ENCODE measurements around the gene TRMT61A. TPM values are rescaled to one million over a fixed set of nuclear protein-coding genes. Genes with fewer than 3 reads are reported as not detected.

The TRMT61A gene
- total and polyA plus RNA-seq, 2 of the 13 experiments (the other 11 are each of a cell fraction or from before 2014, with no cell fraction given): 6.5 to 13.6 TPM

DNA sequence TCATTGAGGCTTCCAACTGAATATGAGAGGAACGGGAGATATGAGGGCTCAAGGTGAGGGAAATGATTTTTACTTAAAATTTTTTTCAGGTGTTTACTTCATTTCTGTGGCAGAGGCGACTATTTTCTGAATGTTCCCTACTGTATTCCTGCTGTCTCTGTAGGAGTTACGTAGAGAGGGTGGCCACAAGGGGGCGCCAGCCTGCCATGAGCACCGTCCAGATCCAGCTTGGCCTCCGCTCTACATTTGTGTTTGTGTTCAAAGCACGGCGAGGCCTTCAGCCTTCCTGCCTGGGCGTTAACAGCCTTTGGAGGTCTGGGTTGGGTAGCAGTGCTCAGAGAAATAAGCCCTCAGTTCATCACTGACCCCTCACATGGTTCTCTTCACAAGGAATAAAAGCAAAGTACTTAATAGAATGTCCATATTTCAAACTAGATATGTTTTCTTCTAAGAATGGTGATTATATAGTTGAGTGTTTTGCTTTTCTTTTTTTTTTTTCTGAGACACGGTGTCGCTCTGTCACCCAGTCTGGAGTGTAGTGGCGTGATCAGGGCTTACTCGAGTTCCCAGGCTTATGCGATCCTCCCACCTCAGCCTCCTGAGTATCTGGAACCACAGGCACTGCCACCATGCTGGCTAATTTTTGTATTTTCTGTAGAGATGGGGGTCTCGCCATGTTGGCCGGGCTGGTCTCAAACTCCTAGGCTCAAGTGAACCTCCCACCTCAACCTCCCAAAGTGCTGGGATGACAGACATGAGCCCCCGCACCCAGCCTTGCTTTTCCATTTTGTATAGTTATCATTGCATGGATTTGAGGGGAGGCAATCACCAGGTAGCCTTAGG, 28.6 kb upstream of the TRMT61A start (continued):
- TF ChIP-seq, protein P1, sequence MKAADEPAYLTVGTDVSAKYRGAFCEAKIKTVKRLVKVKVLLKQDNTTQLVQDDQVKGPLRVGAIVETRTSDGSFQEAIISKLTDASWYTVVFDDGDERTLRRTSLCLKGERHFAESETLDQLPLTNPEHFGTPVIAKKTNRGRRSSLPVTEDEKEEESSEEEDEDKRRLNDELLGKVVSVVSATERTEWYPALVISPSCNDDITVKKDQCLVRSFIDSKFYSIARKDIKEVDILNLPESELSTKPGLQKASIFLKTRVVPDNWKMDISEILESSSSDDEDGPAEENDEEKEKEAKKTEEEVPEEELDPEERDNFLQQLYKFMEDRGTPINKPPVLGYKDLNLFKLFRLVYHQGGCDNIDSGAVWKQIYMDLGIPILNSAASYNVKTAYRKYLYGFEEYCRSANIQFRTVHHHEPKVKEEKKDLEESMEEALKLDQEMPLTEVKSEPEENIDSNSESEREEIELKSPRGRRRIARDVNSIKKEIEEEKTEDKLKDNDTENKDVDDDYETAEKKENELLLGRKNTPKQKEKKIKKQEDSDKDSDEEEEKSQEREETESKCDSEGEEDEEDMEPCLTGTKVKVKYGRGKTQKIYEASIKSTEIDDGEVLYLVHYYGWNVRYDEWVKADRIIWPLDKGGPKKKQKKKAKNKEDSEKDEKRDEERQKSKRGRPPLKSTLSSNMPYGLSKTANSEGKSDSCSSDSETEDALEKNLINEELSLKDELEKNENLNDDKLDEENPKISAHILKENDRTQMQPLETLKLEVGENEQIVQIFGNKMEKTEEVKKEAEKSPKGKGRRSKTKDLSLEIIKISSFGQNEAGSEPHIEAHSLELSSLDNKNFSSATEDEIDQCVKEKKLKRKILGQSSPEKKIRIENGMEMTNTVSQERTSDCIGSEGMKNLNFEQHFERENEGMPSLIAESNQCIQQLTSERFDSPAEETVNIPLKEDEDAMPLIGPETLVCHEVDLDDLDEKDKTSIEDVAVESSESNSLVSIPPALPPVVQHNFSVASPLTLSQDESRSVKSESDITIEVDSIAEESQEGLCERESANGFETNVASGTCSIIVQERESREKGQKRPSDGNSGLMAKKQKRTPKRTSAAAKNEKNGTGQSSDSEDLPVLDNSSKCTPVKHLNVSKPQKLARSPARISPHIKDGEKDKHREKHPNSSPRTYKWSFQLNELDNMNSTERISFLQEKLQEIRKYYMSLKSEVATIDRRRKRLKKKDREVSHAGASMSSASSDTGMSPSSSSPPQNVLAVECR (CRISPR knock-in tag; IDR thresholded peaks at IDR 0.05; ENCODE audit: borderline replicate concordance): no peak; the same call in 1 of the 2 replicates
- TF ChIP-seq NCOA2 (CRISPR knock-in tag; IDR thresholded peaks at IDR 0.05) (no peak), TBL1XR1 (IDR thresholded peaks at IDR 0.05; ENCODE audit: borderline replicate concordance, low read length, partially characterized antibody) (no peak), ZNF333 (CRISPR knock-in tag; IDR thresholded peaks at IDR 0.05; ENCODE audit: borderline replicate concordance) (no peak), ZNF326 (CRISPR knock-in tag; IDR thresholded peaks at IDR 0.05; ENCODE audit: borderline replicate concordance) (no peak), ZNF296 (CRISPR knock-in tag; conservative IDR thresholded peaks at IDR 0.05) (no peak), HNRNPL (IDR thresholded peaks at IDR 0.05; ENCODE audit: low read depth, low read length) (no peak), MED13 (CRISPR knock-in tag; IDR thresholded peaks at IDR 0.05) (no peak), NR2F2 (IDR thresholded peaks at IDR 0.05; ENCODE audit: borderline replicate concordance, low read depth) (no peak), ELF1 (CRISPR knock-in tag; IDR thresholded peaks at IDR 0.05) (no peak), GABPA (IDR thresholded peaks at IDR 0.05; ENCODE audit: low read depth, low read length) (no peak), GABPA (CRISPR knock-in tag; IDR thresholded peaks at IDR 0.05; ENCODE audit: low read depth) (no peak), KAT2B (IDR thresholded peaks at IDR 0.05; ENCODE audit: borderline replicate concordance, low read depth, low read length) (no peak), ZNF260 (CRISPR knock-in tag; IDR thresholded peaks at IDR 0.05; ENCODE audit: borderline replicate concordance, low read depth) (no peak), SRY (CRISPR knock-in tag; IDR thresholded peaks at IDR 0.05) (no peak), DPF2 (CRISPR knock-in tag; IDR thresholded peaks at IDR 0.05; ENCODE audit: borderline replicate concordance, low read depth) (no peak)
- TF ChIP-seq, protein P2, sequence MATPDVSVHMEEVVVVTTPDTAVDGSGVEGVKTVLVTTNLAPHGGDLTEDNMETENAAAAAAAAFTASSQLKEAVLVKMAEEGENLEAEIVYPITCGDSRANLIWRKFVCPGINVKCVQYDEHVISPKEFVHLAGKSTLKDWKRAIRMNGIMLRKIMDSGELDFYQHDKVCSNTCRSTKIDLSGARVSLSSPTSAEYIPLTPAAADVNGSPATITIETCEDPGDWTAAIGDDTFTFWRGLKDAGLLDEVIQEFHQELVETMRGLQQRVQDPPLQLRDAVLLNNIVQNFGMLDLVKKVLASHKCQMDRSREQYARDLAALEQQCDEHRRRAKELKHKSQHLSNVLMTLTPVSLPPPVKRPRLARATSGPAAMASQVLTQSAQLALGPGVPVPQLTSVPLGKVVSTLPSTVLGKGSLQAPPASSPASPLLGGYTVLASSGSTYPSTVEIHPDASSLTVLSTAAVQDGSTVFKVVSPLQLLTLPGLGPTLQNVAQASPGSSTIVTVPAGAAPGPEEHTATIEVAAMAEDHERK (CRISPR knock-in tag; IDR thresholded peaks at IDR 0.05; ENCODE audit: low read depth): no peak
- TF ChIP-seq, protein P3, sequence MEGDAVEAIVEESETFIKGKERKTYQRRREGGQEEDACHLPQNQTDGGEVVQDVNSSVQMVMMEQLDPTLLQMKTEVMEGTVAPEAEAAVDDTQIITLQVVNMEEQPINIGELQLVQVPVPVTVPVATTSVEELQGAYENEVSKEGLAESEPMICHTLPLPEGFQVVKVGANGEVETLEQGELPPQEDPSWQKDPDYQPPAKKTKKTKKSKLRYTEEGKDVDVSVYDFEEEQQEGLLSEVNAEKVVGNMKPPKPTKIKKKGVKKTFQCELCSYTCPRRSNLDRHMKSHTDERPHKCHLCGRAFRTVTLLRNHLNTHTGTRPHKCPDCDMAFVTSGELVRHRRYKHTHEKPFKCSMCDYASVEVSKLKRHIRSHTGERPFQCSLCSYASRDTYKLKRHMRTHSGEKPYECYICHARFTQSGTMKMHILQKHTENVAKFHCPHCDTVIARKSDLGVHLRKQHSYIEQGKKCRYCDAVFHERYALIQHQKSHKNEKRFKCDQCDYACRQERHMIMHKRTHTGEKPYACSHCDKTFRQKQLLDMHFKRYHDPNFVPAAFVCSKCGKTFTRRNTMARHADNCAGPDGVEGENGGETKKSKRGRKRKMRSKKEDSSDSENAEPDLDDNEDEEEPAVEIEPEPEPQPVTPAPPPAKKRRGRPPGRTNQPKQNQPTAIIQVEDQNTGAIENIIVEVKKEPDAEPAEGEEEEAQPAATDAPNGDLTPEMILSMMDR (CRISPR knock-in tag; IDR thresholded peaks at IDR 0.05): peak; percentile 93
